Activated CD4-positive, alpha-beta T cell treated with anti-CD3 and anti-CD28 coated beads, Interleukin-2, amount 50 U/mL, for 1 hour (primary cell): Measurements from ENCODE around the gene CFAP91.

ENCODE experiments used
- DNase-seq: peaks from one replicate; pipeline ENCODE4 v3.0.0-alpha.2; 2020

CFAP91 gene

GRCh38 chr3:119702530-119703527 lies at the start of gene CFAP91:
CFAP91 (plus strand) TSS chr3:119703022; CDS start chr3:119703099, 77 bp downstream.
- peak; percentile 76 for DNase-seq

GRCh38 chr3:119653876-119654275 lies 48.9 kb upstream of the CFAP91 start:
- no peak for DNase-seq

- DNase-seq, result no peak
Measured at GRCh38 chr3:119657887-119658702, 44.7 kb upstream of the CFAP91 start.

GRCh38 chr3:119658994-119659393 lies 43.8 kb upstream of the CFAP91 start:
- DNase-seq, result no peak

GRCh38 chr3:119659606-119660291 lies 43.1 kb upstream of the CFAP91 start:
- DNase-seq, result no peak

GRCh38 chr3:119660474-119661440 lies 42.1 kb upstream of the CFAP91 start, which contains the start of gene POPDC2:
POPDC2 (minus strand) TSS chr3:119660589; CDS start chr3:119660423, 166 bp downstream.
- no peak for DNase-seq

GRCh38 chr3:119662604-119663373 lies 40.0 kb upstream of the CFAP91 start:
- no peak for DNase-seq

GRCh38 chr3:119663885-119664284 lies 38.9 kb upstream of the CFAP91 start:
- no peak for DNase-seq

GRCh38 chr3:119664370-119664769 lies 38.5 kb upstream of the CFAP91 start:
- no peak for DNase-seq

- DNase-seq, result no peak
Measured at GRCh38 chr3:119664850-119665379, 37.9 kb upstream of the CFAP91 start.

- DNase-seq, result no peak
Measured at GRCh38 chr3:119665954-119666559, 36.8 kb upstream of the CFAP91 start.

GRCh38 chr3:119669906-119670570 lies 32.8 kb upstream of the CFAP91 start:
- DNase-seq, result no peak

GRCh38 chr3:119672776-119673175 lies 30.0 kb upstream of the CFAP91 start:
- no peak for DNase-seq

- no peak for DNase-seq
Measured at GRCh38 chr3:119673875-119674274, 28.9 kb upstream of the CFAP91 start.

GRCh38 chr3:119675188-119675874 lies 27.5 kb upstream of the CFAP91 start:
- DNase-seq, result no peak

GRCh38 chr3:119676020-119676419 lies 26.8 kb upstream of the CFAP91 start:
- DNase-seq, result no peak

GRCh38 chr3:119676771-119677640 lies 25.8 kb upstream of the CFAP91 start, which contains the start of gene COX17:
COX17 (minus strand) TSS chr3:119677406; CDS start chr3:119677310, 96 bp downstream.
- DNase-seq, result peak; percentile 95

- DNase-seq, result no peak
Measured at GRCh38 chr3:119677641-119677934, 25.2 kb upstream of the CFAP91 start.
